IMR-90 (cell line): ENCODE data around the gene PBX4.

ENCODE experiments used
- CEBPB ChIP-seq: IDR thresholded peaks from 2 replicates; pipeline ENCODE4 v1.6.1; 2012; ENCODE audit warnings: low read depth, low read length, improper control_type of control experiment
- POLR2A ChIP-seq: IDR thresholded peaks from 2 replicates; pipeline ENCODE4 v1.6.1; 2012; ENCODE audit warnings: mild to moderate bottlenecking, low read depth, low read length
- RAD21 ChIP-seq: IDR thresholded peaks from 2 replicates; pipeline ENCODE4 v1.6.1; 2012; ENCODE audit warnings: low read length, improper control_type of control experiment
- TF ChIP-seq, protein P1 (sequence below): conservative IDR thresholded peaks from 2 replicates; pipeline ENCODE4 v1.5.1; 2012; ENCODE audit warnings: mild to moderate bottlenecking, low read depth, low read length, improper control_type of control experiment
- TF ChIP-seq, protein P2 (sequence below): fragments of 150-350 bp; IDR thresholded peaks from 2 replicates; pipeline ENCODE4 v1.6.1; 2016; ENCODE audit warnings: low read depth, mild to moderate bottlenecking, low read length, moderate library complexity, borderline replicate concordance
- TF ChIP-seq, protein P3 (sequence below): fragments of 150-350 bp; IDR thresholded peaks from 2 replicates; pipeline ENCODE4 v1.6.1; 2017; ENCODE audit warnings: mild to moderate bottlenecking, antibody characterized with exemption, low read length, low read depth

DNA sequence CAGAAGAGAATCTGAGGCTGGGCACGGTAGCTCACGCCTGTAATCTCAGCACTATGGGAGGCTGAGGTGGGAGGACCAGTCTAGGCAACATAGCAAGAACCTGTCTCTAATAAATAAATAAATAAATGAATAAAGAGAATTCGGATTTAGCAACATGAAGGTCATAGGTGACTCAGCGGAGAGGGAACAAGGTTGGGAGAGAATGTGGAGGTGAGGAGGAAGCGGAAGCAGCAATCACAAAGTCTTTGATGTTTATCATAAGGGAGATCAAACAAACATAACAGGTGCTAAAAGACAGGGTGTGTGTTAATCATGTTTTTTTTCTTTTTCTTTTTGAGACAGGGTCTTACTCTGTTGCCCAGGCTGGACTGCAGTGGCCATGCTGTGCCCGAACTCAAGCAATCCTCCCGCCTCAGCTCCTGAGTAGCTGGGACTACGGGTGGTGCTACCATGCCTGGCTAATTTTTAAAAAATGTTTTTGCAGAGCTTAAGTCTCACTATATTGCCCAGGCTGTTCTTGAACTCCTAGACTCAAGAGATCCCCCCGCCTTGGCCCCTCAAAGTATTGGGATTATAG is 16.3 kb downstream of the PBX4 start:
- TF ChIP-seq, protein P1, sequence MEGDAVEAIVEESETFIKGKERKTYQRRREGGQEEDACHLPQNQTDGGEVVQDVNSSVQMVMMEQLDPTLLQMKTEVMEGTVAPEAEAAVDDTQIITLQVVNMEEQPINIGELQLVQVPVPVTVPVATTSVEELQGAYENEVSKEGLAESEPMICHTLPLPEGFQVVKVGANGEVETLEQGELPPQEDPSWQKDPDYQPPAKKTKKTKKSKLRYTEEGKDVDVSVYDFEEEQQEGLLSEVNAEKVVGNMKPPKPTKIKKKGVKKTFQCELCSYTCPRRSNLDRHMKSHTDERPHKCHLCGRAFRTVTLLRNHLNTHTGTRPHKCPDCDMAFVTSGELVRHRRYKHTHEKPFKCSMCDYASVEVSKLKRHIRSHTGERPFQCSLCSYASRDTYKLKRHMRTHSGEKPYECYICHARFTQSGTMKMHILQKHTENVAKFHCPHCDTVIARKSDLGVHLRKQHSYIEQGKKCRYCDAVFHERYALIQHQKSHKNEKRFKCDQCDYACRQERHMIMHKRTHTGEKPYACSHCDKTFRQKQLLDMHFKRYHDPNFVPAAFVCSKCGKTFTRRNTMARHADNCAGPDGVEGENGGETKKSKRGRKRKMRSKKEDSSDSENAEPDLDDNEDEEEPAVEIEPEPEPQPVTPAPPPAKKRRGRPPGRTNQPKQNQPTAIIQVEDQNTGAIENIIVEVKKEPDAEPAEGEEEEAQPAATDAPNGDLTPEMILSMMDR = no peak
- no peak for TF ChIP-seq RAD21
- TF ChIP-seq POLR2A = no peak
- TF ChIP-seq CEBPB = no peak
- TF ChIP-seq, protein P2, sequence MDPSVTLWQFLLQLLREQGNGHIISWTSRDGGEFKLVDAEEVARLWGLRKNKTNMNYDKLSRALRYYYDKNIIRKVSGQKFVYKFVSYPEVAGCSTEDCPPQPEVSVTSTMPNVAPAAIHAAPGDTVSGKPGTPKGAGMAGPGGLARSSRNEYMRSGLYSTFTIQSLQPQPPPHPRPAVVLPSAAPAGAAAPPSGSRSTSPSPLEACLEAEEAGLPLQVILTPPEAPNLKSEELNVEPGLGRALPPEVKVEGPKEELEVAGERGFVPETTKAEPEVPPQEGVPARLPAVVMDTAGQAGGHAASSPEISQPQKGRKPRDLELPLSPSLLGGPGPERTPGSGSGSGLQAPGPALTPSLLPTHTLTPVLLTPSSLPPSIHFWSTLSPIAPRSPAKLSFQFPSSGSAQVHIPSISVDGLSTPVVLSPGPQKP = no peak
- TF ChIP-seq, protein P3, sequence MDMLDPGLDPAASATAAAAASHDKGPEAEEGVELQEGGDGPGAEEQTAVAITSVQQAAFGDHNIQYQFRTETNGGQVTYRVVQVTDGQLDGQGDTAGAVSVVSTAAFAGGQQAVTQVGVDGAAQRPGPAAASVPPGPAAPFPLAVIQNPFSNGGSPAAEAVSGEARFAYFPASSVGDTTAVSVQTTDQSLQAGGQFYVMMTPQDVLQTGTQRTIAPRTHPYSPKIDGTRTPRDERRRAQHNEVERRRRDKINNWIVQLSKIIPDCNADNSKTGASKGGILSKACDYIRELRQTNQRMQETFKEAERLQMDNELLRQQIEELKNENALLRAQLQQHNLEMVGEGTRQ = no peak
